Upper lobe of left lung (tissue), 4 donors: ENCODE results near the gene PLSCR2.

ENCODE experiments used
- CTCF ChIP-seq, 6 experiments: fragments of 450-650 bp in 4 of 6; fragments of 200-600 bp in 2 of 6; sonication (generic) in 2 of 6; IDR thresholded peaks; one replicate each; pipeline ENCODE4 v1.5.1; 2016 to 2019; ENCODE audit warnings: antibody characterized with exemption in 6 of 6
- POLR2A ChIP-seq, 4 donors: fragments of 450-650 bp; IDR thresholded peaks; one replicate each; pipeline ENCODE4 v1.5.1; 2016 to 2017; ENCODE audit warnings: antibody characterized with exemption in 4 of 4, mild to moderate bottlenecking in 2 of 4

GRCh38 chr3:146502887-146503460, 33.6 kb upstream of the PLSCR2 start:
- no peak for TF ChIP-seq CTCF (IDR thresholded peaks at IDR 0.05)
- no peak for TF ChIP-seq POLR2A (IDR thresholded peaks at IDR 0.05)
